ENCODE measurements around the gene MT1H. TPM values are rescaled to one million over a fixed set of nuclear protein-coding genes. Genes with fewer than 3 reads are reported as not detected.

The MT1H gene
- total and polyA plus RNA-seq, 2 of the 13 experiments (the other 11 are each of a cell fraction or from before 2014, with no cell fraction given) = 0.60 TPM; not detected in 1

GRCh38 chr16:56701534-56701933, 31.9 kb downstream of the MT1H start:
- H3K9ac ChIP-seq (ENCODE audit: insufficient read depth, low read depth, low read length) = no peak overlapping the region
- no TSS peak for BruUV-seq (replicated peaks)
- peaks cover 2 to 11% of the 10 kb centered on the region in 2 experiments; a peak in 2 of 5 replicates for H3K27me3 ChIP-seq (ENCODE audit: control insufficient read depth in 1 of 2, insufficient read depth in 2 of 2, low read length in 2 of 2)
- ATAC-seq (peak; percentile 23; the same call in 1 of the 3 replicates), DNase-seq (ENCODE audit: low spot score) (no peak), FAIRE-seq (no peak)
- TF ChIP-seq, protein P1, sequence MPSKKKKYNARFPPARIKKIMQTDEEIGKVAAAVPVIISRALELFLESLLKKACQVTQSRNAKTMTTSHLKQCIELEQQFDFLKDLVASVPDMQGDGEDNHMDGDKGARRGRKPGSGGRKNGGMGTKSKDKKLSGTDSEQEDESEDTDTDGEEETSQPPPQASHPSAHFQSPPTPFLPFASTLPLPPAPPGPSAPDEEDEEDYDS (CRISPR knock-in tag; IDR thresholded peaks at IDR 0.05) = no peak
- TF ChIP-seq ZMYM3 (CRISPR knock-in tag; IDR thresholded peaks at IDR 0.05) (no peak), TEAD2 (CRISPR knock-in tag; IDR thresholded peaks at IDR 0.05) (no peak), HDAC2 (CRISPR knock-in tag; IDR thresholded peaks at IDR 0.05) (no peak), GATA4 (IDR thresholded peaks at IDR 0.05; ENCODE audit: borderline replicate concordance, low read depth) (no peak), ZFAT (CRISPR knock-in tag; conservative IDR thresholded peaks at IDR 0.05) (no peak), ZNF746 (CRISPR knock-in tag; IDR thresholded peaks at IDR 0.05) (no peak), ZNF709 (CRISPR knock-in tag; IDR thresholded peaks at IDR 0.05) (no peak), ZNF432 (CRISPR knock-in tag; IDR thresholded peaks at IDR 0.05; ENCODE audit: borderline replicate concordance) (no peak), GZF1 (CRISPR knock-in tag; IDR thresholded peaks at IDR 0.05) (no peak), SMYD3 (CRISPR knock-in tag; IDR thresholded peaks at IDR 0.05) (no peak), FOSL2 (CRISPR knock-in tag; IDR thresholded peaks at IDR 0.05) (no peak), PRMT3 (CRISPR knock-in tag; IDR thresholded peaks at IDR 0.05; ENCODE audit: borderline replicate concordance, low read depth) (no peak), ZNF777 (CRISPR knock-in tag; IDR thresholded peaks at IDR 0.05) (no peak), MED13 (CRISPR knock-in tag; IDR thresholded peaks at IDR 0.05) (no peak), ZFP37 (CRISPR knock-in tag; IDR thresholded peaks at IDR 0.05; ENCODE audit: borderline replicate concordance) (no peak), MAFF (IDR thresholded peaks at IDR 0.05; ENCODE audit: low read depth, low read length) (no peak)
- TF ChIP-seq, protein P2, sequence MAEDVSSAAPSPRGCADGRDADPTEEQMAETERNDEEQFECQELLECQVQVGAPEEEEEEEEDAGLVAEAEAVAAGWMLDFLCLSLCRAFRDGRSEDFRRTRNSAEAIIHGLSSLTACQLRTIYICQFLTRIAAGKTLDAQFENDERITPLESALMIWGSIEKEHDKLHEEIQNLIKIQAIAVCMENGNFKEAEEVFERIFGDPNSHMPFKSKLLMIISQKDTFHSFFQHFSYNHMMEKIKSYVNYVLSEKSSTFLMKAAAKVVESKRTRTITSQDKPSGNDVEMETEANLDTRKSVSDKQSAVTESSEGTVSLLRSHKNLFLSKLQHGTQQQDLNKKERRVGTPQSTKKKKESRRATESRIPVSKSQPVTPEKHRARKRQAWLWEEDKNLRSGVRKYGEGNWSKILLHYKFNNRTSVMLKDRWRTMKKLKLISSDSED (CRISPR knock-in tag; IDR thresholded peaks at IDR 0.05) = no peak
- no peak overlapping the region for H3K27ac ChIP-seq (ENCODE audit: extremely low read length, insufficient read depth, low read length)
- H3K4me1 ChIP-seq (ENCODE audit: insufficient read depth, low read length) = peaks cover 8% of the 10 kb centered on the region; the same call in 1 of the 2 replicates
- no peak overlapping the region for H2AFZ ChIP-seq (ENCODE audit: low read length)
- POLR2A ChIA-PET = interaction anchor here (1.0 to 1.5 kb wide), 5 partner anchors 18 to 250 kb away, joined by 5 to 12 read pairs (median 6); partner anchors contain the start of genes MT1X, MT2A, NUDT21 and OGFOD1
- no peak overlapping the region for H3K4me2 ChIP-seq (ENCODE audit: low read depth, low read length)
- intact Hi-C loops (cut with micrococcal nuclease; ENCODE audit: unreplicated experiment) = loop anchor here (5.0 kb wide), 1 partner anchor 44 kb away; the partner anchor contains the start of gene MT1F
- WGBS (ENCODE audit: low lambda C conversion rate) = 79% methylated on average over 7 of the region's 7 CpGs
- no peaks in the 10 kb centered on the region for H3K36me3 ChIP-seq (replicated peaks in 1 of 2; ENCODE audit: control insufficient read depth in 1 of 2, insufficient read depth in 2 of 2, low read length in 2 of 2)
- no peaks in the 10 kb centered on the region for H3K79me2 ChIP-seq (ENCODE audit: insufficient read depth, low read length)
- H4K20me1 ChIP-seq (ENCODE audit: insufficient read depth, low read length) = no peaks in the 10 kb centered on the region
- no peaks in the 10 kb centered on the region for H3K9me3 ChIP-seq (ENCODE audit: low read length)
- H3K4me3 ChIP-seq (replicated peaks in 1 of 3; ENCODE audit: insufficient read depth in 1 of 3, low read depth in 2 of 3, low read length in 3 of 3) = no peak overlapping the region
- CTCF ChIA-PET (ENCODE audit: low intra/inter-chr PET ratio, low total read pairs) = interaction anchor here (1.1 to 2.6 kb wide), 7 partner anchors 28 to 1237 kb away, joined by 4 to 36 read pairs (median 15); no protein-coding TSS in a partner anchor
- in situ Hi-C loops (cut with HindIII; ENCODE audit: extremely low pct_ligation_motif_present, low pct_unique_long_range_greater_than_20kb) = loop anchor here (5.0 to 10.0 kb wide), 3 partner anchors 99 to 187 kb away; no protein-coding TSS in a partner anchor

All from HepG2 (cell line).